ENCODE measurements around the gene MTHFD1L. TPM values are rescaled to one million over a fixed set of nuclear protein-coding genes. Genes with fewer than 3 reads are reported as not detected.
A peak's percentile ranks its signal among the peaks of the same experiment; 100 is the strongest.

Gene MTHFD1L
- total and polyA plus RNA-seq, 10 donors = 6.7 to 32.1 (median 13.1) TPM

DNA sequence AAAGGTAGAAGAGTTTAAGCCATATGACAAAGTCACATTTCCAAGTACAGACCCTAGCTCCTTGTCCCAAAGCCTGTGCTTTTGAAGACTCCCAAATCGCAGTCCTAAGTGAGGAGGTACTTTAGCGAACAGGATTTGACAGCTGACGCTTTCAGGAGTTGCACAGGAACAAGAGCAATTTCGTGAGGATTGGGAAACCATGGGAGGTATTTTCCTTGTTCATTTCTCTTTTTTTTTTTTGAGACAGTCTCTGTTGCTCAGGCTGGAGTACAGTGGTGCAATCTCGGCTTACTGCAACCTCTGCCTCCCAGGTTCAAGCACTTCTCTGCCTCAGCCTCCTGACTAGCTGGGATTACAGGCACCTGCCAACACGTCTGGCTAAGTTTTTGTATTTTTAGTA lies 150.6 kb downstream of the MTHFD1L start:
- DNase-seq = no peak
- WGBS, 5 donors = 63 to 85% (median 76%) methylated on average over 6 of the region's 6 CpGs
- peaks cover 0 to 40% (median 0%) of the 10 kb centered on the region in 6 donors for H3K36me3 ChIP-seq
- H3K27me3 ChIP-seq (replicated peaks in 1 of 7) = no peaks in the 10 kb centered on the region
- peak overlapping the region in 1 of 8 donors; percentile 65 for H3K27ac ChIP-seq
- H3K4me1 ChIP-seq = peaks cover 0 to 15% (median 8%) of the 10 kb centered on the region in 6 donors
- intact Hi-C loops (cut with DNase I; ENCODE audit: low total_unique reads) = no loop called here
- TF ChIP-seq POLR2AphosphoS5 (IDR thresholded peaks at IDR 0.05) (no peak), POLR2A (IDR thresholded peaks at IDR 0.05) (no peak)
- no peak overlapping the region for H3K4me3 ChIP-seq
- no peaks in the 10 kb centered on the region for H3K9me3 ChIP-seq

DNA sequence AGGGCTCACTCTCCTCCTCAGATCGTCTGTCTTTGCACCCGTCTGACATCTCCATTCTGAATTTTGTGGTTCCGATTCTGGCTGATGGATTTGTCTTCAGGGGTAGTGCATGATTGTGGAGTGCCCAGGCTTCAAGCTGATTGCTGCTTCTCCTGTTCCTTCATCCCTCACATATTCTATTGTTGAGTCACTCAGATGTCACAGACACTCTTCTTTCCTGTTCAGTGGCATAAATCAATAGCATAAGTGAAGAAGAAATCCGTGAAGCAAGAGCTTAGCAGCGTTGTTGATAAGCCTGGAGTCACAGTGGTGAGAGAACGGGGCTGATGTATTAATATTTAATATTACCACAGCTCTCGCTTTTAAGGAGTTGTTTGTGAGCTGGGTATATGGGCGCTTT lies 152.5 kb downstream of the MTHFD1L start:
- intact Hi-C loops (cut with DNase I; ENCODE audit: low total_unique reads) = no loop called here
- H3K9me3 ChIP-seq = no peaks in the 10 kb centered on the region
- no peaks in the 10 kb centered on the region for H3K27me3 ChIP-seq (replicated peaks in 1 of 7)
- no peak for DNase-seq
- peak overlapping the region in 3 of 8 donors; percentile 20 to 49 (median 27) for H3K27ac ChIP-seq
- H3K36me3 ChIP-seq = peaks cover 0 to 41% (median 0%) of the 10 kb centered on the region in 6 donors
- TF ChIP-seq POLR2A (IDR thresholded peaks at IDR 0.05) (no peak), POLR2AphosphoS5 (IDR thresholded peaks at IDR 0.05) (no peak)
- TF ChIP-seq, protein P1, sequence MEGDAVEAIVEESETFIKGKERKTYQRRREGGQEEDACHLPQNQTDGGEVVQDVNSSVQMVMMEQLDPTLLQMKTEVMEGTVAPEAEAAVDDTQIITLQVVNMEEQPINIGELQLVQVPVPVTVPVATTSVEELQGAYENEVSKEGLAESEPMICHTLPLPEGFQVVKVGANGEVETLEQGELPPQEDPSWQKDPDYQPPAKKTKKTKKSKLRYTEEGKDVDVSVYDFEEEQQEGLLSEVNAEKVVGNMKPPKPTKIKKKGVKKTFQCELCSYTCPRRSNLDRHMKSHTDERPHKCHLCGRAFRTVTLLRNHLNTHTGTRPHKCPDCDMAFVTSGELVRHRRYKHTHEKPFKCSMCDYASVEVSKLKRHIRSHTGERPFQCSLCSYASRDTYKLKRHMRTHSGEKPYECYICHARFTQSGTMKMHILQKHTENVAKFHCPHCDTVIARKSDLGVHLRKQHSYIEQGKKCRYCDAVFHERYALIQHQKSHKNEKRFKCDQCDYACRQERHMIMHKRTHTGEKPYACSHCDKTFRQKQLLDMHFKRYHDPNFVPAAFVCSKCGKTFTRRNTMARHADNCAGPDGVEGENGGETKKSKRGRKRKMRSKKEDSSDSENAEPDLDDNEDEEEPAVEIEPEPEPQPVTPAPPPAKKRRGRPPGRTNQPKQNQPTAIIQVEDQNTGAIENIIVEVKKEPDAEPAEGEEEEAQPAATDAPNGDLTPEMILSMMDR (IDR thresholded peaks at IDR 0.05 in 8 of 11, conservative IDR thresholded peaks at IDR 0.05 in 3 of 11) = no peak
- H3K4me1 ChIP-seq = peaks cover 0 to 31% (median 15%) of the 10 kb centered on the region in 6 donors
- 84 to 90% (median 85%) methylated on average over 8 of the region's 8 CpGs for WGBS, 5 donors
- no peak overlapping the region for H3K4me3 ChIP-seq

DNA sequence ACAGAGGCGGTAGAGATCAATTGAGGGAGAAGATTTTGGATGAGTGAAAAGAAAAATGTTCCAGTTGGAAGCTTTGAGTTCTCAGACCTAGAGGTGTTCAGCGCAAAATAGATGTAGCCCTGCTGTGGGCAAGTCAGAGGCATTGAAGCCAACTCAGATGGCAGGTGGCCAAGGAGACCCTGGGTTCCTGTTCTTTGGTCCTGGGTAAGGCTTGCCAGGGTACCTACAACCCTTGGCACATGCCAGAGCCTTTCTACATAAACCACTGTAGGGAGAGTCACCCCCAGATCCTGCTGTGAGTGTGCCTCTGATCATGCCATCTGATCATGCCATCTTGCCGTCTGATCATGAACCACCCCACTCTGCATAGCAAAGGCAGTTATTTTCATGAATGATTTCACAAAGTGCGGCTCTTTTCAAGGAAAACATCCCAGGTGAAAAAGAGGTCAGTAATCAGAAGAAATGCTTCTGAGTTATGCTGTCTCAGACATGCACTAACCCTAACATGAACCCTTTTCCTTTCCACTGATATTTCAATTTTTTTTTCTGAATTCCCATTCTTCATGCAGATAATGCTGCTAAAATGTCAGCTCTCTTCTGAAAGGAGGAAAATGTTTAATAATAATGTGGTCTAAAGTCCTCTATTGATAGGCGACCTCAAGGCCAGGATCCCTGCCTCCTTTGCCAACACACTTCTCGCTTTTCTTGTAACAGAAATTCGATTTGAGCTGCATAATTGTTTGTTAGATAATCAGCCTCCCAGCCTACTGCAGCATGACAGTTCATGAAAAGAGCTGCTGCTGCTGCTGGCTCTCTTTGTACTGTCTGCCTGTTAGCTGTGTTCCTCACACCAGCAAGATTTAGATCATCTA lies 153.6 kb downstream of the MTHFD1L start:
- peak overlapping the region in 4 of 8 donors; percentile 13 to 49 (median 24) for H3K27ac ChIP-seq
- H3K4me3 ChIP-seq = no peak overlapping the region
- H3K36me3 ChIP-seq = peaks cover 0 to 52% (median 0%) of the 10 kb centered on the region in 6 donors
- H3K4me1 ChIP-seq = peaks cover 0 to 30% (median 14%) of the 10 kb centered on the region in 6 donors
- TF ChIP-seq POLR2A (IDR thresholded peaks at IDR 0.05) = no peak
- TF ChIP-seq POLR2AphosphoS5 (IDR thresholded peaks at IDR 0.05) = no peak
- TF ChIP-seq, protein P1 (IDR thresholded peaks at IDR 0.05 in 8 of 11, conservative IDR thresholded peaks at IDR 0.05 in 3 of 11) = no peak
- no peaks in the 10 kb centered on the region for H3K27me3 ChIP-seq (replicated peaks in 1 of 7)
- WGBS, 5 donors = 74 to 90% (median 79%) methylated on average over 7 of the region's 7 CpGs
- H3K9me3 ChIP-seq = no peaks in the 10 kb centered on the region
- intact Hi-C loops (cut with DNase I; ENCODE audit: low total_unique reads) = no loop called here
- no peak for DNase-seq

DNA sequence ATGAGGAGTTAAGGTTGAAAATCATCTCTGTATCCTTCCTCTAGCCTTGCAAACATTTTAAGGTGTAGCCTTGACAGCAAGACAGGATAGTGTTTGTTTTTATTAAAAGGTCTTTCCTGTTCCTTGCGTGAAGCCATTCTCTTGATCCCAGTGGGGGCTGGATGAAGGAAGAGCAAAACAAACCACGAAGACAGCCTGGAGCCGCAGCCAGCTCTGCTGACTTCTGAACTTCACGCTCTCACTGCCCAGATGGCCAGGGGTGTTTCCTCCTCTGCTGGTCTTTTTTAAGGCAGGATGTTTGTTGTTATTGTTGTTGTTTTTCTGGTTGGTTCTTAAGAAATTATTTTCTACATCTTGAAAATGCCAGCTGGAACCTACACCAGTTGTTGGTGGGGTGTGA lies 156.4 kb downstream of the MTHFD1L start:
- TF ChIP-seq POLR2A (IDR thresholded peaks at IDR 0.05) (no peak), POLR2AphosphoS5 (IDR thresholded peaks at IDR 0.05) (no peak)
- TF ChIP-seq, protein P1 (IDR thresholded peaks at IDR 0.05 in 8 of 11, conservative IDR thresholded peaks at IDR 0.05 in 3 of 11) = no peak
- Histone ChIP-seq H3K36me3 (peaks cover 0 to 47% (median 0%) of the 10 kb centered on the region in 6 donors), H3K9me3 (no peaks in the 10 kb centered on the region), H3K27me3 (replicated peaks in 1 of 7) (no peaks in the 10 kb centered on the region), H3K27ac (peak overlapping the region; percentile 5 to 62 (median 35)), H3K4me1 (peaks cover 0 to 20% (median 7%) of the 10 kb centered on the region in 6 donors), H3K4me3 (no peak overlapping the region)
- intact Hi-C loops (cut with DNase I; ENCODE audit: low total_unique reads) = no loop called here
- DNase-seq = no peak
- WGBS, 5 donors = 55 to 70% (median 64%) methylated on average over 4 of the region's 4 CpGs
